SW 1271 (cell line): ENCODE measurements around the gene FUBP1.
"Not testable (repeated sequence)": the region's sequence is repeated elsewhere in the genome, so short reads cannot be mapped to it uniquely, and the experiment has no call there.

Experiments used
- DNase-seq, 2 experiments: peaks; one replicate each; lab custom pipeline; 2025; lab: John Stamatoyannopoulos, UW

FUBP1 gene

DNA sequence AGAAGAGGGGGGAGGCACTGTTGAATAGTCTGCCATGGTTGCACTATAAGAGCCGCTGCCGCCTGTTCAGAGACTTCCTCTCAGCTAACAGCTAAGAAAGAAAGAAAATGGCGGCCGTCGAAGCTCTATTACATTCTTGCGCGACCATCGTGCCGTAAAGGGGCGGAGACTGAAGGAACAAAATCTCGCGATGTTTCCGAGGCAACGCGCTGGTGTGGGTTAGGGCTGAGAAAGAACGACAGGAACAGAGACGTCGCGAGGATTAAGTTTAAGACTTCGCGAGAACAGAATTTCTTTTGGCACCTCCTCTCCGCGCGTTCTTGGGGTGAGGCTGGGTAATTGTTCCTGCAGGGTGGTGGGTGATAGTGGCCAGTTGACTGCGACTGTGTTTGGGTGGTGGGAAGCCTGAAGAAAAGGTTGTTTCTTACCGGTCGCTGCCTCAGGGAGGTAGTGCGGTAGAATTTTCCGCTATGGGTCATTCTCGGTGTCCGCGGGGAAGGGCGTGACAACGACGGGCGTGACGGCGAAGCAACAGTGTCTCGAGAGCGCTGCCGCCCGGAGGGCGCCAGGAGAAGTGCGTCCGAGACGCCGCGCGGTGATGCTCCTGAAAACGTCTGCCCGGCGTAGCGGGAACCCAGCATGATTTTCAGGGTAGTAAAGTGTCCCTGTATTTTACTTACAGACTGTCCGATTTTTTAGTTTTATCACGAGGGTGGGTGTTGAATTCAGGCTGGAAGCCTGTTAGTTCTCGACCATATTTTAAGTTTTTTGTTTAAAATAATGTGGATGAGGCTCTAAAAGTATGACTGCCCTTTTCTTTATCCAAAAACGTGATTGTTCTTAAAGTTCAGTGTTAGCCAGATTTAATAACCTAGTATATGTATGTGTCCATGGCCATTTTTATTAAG lies at the start of gene FUBP1:
Gene FUBP1 (minus strand): TSS at position 104 of the 908 bp plus-strand sequence. CDS start 68 bp downstream, at position 36.
- peak; percentile 78 to 96 for DNase-seq

DNA sequence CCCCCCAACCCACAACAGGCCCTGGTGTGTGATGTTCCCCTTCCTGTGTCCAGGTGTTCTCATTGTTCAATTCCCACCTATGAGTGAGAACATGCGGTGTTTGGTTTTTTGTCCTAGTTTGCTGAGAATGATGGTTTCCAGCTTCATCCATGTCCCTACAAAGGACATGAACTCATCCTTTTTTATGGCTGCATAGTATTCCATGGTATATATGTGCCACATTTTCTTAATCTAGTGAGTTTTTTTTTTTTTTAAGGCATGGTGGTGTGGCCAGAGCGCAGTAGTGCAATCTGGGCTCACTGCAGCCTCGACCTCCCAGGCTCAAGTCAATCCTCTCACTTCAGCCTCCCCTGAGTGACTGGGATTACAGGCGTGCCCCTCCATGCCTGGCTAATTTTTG lies 42.3 kb upstream of the FUBP1 start:
- not testable (repeated sequence) for DNase-seq

GRCh38 chr1:78019024-78019423 lies 40.2 kb upstream of the FUBP1 start:
- no peak for DNase-seq

GRCh38 chr1:78015148-78015547 lies 36.3 kb upstream of the FUBP1 start:
- no peak for DNase-seq

GRCh38 chr1:78011050-78011449 lies 32.2 kb upstream of the FUBP1 start:
- no peak for DNase-seq

- no peak for DNase-seq
Observed at GRCh38 chr1:78009836-78010235, 31.0 kb upstream of the FUBP1 start.

GRCh38 chr1:78009276-78009675 lies 30.4 kb upstream of the FUBP1 start:
- no peak for DNase-seq

GRCh38 chr1:78007677-78008341 lies 28.9 kb upstream of the FUBP1 start:
- no peak for DNase-seq

DNA sequence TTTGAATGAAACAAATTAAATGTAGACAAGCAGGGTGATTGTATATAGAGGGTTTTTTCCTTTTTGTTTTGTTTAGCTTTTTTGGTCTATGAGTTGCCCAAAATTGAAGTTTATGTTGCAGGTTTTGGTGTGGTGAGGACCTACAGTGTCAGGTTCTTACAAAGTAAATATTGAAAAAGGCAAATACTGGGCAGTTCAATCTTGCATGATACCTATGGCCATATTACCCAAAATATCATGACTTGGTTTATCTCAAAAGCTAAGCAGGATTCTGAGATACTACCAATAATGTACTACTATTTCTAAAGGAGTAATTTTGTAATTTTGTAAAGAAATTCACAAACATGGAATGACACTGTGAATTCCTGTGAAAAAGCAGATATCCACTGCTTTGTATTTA lies 27.6 kb upstream of the FUBP1 start:
- DNase-seq: no peak

DNA sequence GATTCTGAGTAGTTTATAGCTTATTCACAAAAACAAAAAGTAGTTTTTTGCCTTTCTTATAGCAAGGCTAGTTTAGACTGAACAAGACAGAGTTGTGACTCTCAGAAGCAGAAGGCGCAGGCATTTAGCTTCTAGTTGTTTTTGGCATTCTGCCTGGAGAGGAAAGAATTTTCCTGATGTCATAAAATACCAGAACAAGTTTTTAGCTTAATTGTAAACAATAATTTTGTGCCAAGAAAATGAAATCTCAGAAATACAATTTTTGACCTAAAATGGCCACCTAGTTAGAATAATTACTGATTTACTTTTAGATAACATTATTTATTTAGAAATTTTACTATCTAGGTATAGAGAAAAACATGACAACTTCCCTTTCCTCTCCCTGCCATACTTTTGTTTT lies 26.9 kb upstream of the FUBP1 start:
- DNase-seq: peak in 1 of 2 experiments; percentile 55

GRCh38 chr1:78005448-78005722 lies 26.5 kb upstream of the FUBP1 start:
- DNase-seq: no peak

GRCh38 chr1:78004719-78005447 lies 26.0 kb upstream of the FUBP1 start, which contains the start of gene DNAJB4:
TSS of gene DNAJB4 (plus strand) at chr1:78004939. CDS start at chr1:78005111, 172 bp downstream.
- DNase-seq: peak; percentile 69 to 95

DNA sequence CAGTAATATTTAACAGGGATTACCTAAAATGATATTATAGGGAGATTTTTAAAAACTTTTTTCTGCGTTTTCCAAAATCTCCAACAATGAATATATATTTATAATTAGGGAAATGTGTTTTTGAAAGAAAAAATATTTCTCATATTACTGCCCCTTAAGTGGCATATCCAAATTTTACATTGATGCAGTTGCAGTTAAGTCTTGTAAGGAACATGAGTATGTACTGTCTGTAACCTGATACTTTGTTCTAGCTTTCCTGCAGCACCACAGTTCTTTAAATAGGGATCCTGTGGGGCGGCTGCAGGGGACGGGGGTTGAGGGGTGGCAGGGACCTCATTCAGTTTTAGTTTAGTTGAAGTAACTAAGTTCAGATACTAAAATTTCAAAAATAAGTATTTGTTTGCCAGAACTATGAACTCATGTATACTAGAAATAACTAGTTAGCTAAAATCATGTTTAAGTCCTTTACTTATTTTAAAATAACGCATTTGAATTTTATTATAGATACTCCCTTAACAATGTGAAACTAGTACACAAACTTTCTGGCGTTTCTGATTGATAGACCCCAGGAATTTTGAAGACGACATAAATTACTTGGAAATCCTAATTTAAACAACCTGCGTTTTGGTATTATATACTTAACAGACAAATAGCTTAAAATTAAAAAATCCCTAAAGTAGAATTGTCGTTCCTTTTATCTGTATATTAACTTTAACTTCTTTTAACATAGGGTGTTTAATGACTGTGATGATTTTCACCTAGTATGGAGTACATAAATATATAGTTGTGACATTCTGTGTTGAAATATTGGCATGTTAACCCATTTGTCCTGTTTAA lies 25.2 kb upstream of the FUBP1 start:
- DNase-seq: peak in 1 of 2 experiments; percentile 62

- no peak for DNase-seq
Observed at GRCh38 chr1:78003070-78003746, 24.3 kb upstream of the FUBP1 start.

GRCh38 chr1:78000536-78000935 lies 21.7 kb upstream of the FUBP1 start:
- not testable (repeated sequence) for DNase-seq

- no peak for DNase-seq
Observed at GRCh38 chr1:77996734-77997133, 17.9 kb upstream of the FUBP1 start.

DNA sequence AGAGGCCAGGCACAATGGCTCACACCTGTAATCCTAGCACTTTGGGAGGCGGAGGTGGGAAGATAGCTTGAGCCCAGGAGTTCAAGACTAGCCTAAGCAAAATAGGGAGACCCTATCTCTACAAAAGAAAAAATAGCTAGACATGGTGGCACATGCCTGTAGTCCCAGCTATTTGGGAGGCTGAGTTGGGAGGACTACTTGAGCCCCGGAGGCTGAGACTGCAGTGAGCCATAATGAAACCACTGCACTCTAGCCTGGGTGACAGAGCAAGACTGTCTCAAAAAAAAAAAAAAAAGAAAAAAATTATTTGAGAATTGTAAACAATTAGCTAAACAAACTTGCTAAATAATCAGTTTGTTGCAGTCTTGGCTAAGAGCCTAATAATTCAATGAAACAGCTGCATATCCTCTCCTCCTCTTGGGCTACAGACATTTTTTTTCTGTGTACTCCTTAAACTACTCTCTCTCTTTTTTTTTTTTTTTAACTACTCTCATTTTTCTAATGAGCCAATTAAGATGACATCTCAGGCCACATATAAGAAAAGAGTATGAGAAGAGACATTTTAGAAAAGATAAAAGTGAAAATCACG lies 15.3 kb upstream of the FUBP1 start:
- no peak for DNase-seq

DNA sequence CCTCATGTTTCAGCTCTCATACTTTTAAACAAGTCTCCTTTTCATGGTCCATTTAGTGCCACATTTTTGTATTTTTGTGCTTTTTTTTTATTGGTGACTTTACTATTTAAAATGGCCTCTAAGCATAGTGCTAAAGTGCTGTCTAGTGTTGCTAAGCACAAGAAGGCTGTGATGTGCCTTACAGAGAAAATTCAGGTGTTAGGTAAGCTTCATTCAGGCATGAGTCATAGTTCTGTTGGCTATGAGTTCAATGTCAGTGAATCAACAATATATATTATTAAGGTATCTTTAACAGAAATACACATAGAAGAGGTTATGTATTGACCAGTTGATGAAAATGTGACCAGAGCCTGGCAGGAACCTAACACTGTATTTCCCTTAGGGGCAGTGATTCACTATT lies 12.8 kb upstream of the FUBP1 start:
- DNase-seq: no peak

DNA sequence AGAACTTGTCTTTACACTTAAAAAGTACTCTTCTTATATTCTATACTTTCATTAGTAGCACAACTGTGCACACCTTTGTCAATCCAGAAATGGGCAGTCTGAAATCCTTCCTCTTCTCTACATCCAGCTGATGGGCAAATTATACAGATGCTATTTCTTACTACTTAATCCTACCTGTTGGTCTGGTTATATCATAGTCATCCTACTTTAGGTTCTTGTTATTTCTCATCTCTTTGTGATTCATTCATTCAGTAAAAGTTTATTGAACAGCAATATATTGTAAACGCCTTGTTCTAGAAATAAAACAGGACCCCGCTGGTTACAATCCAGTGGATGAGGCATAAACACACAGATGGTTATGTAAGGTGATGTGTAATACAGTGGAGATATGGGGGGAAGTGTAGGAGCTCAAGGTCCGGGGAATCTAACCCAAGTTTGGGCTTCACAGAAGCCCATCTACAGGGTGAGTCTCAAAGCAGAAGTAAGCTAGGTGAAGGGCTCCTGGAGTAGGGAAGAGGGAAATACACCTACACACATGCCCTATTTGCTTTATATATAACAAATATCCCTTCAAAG lies 11.8 kb upstream of the FUBP1 start:
- DNase-seq: no peak

DNA sequence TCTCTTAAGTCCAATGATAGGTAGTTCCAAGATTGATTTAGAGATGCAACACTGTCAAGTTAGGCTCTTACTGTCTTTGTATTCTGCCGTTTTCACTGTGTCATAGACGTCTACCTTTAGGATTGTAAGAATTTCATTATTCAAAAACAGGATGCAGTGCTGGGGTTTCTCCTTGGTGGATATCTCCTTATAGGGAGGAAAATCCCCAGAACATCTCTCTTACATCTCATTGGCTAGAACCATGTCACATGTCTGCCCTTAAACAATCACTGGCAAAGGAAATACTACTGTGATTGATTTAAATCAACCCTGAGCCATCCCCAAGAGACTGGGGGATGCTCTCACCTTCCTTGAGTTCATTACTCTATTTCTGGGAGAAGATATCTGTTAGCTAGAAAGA lies 10.9 kb upstream of the FUBP1 start:
- no peak for DNase-seq
